HEK293 (cell line): Measurements from ENCODE around the gene ZCCHC2.

ENCODE experiments used
- CTCF ChIP-seq: fragments of 450-650 bp; formaldehyde crosslinking; IDR thresholded peaks from 2 replicates; pipeline ENCODE4 v1.5.1; 2016; ENCODE audit warnings: missing biosample characterization, missing genetic modification characterization
- PRDM10 ChIP-seq: fragments of 450-650 bp; formaldehyde crosslinking; IDR thresholded peaks from 2 replicates; pipeline ENCODE4 v1.5.1; 2016; ENCODE audit warnings: missing biosample characterization, missing genetic modification characterization
- REST ChIP-seq: fragments of 450-650 bp; formaldehyde crosslinking; IDR thresholded peaks from 2 replicates; pipeline ENCODE4 v1.5.1; 2016; ENCODE audit warnings: missing biosample characterization, missing genetic modification characterization
- TCF7L2 ChIP-seq: IDR thresholded peaks from 2 replicates; pipeline ENCODE4 v1.6.1; 2011; ENCODE audit warnings: low read depth, mild to moderate bottlenecking, inconsistent platforms, low read length, moderate library complexity, borderline replicate concordance
- ZBTB20 ChIP-seq: fragments of 450-650 bp; formaldehyde crosslinking; IDR thresholded peaks from 2 replicates; pipeline ENCODE4 v1.5.1; 2016; ENCODE audit warnings: missing biosample characterization, missing genetic modification characterization
- ZNF138 ChIP-seq: fragments of 450-650 bp; formaldehyde crosslinking; IDR thresholded peaks from 2 replicates; pipeline ENCODE4 v1.5.1; 2016; ENCODE audit warnings: missing biosample characterization, missing genetic modification characterization, borderline replicate concordance
- ZNF777 ChIP-seq: fragments of 450-650 bp; formaldehyde crosslinking; IDR thresholded peaks from 2 replicates; pipeline ENCODE4 v1.5.1; 2017; ENCODE audit warnings: missing biosample characterization, missing genetic modification characterization, borderline replicate concordance
- TF ChIP-seq, protein P1 (sequence below): fragments of 450-650 bp; formaldehyde crosslinking; IDR thresholded peaks from 2 replicates; pipeline ENCODE4 v1.5.1; 2016; ENCODE audit warnings: missing biosample characterization, missing genetic modification characterization
- TF ChIP-seq, protein P2 (sequence below): fragments of 450-650 bp; formaldehyde crosslinking; IDR thresholded peaks from 2 replicates; pipeline ENCODE4; 2016; ENCODE audit warnings: missing biosample characterization, missing genetic modification characterization
- TF ChIP-seq, protein P3 (sequence below): fragments of 450-650 bp; formaldehyde crosslinking; IDR thresholded peaks from 2 replicates; pipeline ENCODE4 v1.5.1; 2016; ENCODE audit warnings: missing biosample characterization, missing genetic modification characterization

DNA sequence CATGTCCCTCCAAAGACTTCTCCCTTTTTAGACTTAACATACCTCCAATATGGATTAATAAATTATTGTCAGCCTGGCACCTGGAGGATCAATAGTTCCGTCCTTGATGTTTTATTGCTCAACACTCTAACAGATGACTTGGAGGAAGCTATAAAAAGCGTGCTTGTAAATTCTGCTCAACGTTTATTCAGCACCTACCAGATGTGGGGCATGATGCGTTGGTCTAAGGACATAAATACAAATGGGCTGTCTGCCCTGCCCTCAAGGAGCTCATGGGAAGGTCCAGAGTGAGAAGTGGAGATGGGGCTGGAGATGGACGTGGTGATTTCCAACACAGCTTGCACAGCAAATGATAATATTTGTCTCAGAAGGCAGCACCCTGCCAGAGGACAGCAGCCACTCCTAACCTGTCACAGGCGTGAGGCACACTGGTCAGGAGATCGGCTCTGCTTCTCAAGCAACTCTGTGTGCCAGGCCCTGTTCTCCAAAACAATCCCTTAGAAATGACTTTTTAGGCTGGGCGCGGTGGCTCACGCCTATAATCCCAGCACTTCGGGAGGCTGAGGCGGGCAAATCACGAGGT, 25.5 kb upstream of the ZCCHC2 start:
- no peak for TF ChIP-seq CTCF (tag by site-specific recombination)
- TF ChIP-seq ZNF138 (tag by site-specific recombination), result no peak
- TF ChIP-seq, protein P1, sequence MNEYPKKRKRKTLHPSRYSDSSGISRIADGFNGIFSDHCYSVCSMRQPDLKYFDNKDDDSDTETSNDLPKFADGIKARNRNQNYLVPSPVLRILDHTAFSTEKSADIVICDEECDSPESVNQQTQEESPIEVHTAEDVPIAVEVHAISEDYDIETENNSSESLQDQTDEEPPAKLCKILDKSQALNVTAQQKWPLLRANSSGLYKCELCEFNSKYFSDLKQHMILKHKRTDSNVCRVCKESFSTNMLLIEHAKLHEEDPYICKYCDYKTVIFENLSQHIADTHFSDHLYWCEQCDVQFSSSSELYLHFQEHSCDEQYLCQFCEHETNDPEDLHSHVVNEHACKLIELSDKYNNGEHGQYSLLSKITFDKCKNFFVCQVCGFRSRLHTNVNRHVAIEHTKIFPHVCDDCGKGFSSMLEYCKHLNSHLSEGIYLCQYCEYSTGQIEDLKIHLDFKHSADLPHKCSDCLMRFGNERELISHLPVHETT (tag by site-specific recombination), result no peak
- no peak for TF ChIP-seq REST (tag by site-specific recombination)
- TF ChIP-seq, protein P2, sequence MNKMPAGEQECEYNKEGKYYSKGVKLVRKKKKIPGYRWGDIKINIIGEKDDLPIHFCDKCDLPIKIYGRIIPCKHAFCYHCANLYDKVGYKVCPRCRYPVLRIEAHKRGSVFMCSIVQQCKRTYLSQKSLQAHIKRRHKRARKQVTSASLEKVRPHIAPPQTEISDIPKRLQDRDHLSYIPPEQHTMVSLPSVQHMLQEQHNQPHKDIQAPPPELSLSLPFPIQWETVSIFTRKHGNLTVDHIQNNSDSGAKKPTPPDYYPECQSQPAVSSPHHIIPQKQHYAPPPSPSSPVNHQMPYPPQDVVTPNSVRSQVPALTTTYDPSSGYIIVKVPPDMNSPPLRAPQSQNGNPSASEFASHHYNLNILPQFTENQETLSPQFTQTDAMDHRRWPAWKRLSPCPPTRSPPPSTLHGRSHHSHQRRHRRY (tag by site-specific recombination), result no peak
- TF ChIP-seq, protein P3, sequence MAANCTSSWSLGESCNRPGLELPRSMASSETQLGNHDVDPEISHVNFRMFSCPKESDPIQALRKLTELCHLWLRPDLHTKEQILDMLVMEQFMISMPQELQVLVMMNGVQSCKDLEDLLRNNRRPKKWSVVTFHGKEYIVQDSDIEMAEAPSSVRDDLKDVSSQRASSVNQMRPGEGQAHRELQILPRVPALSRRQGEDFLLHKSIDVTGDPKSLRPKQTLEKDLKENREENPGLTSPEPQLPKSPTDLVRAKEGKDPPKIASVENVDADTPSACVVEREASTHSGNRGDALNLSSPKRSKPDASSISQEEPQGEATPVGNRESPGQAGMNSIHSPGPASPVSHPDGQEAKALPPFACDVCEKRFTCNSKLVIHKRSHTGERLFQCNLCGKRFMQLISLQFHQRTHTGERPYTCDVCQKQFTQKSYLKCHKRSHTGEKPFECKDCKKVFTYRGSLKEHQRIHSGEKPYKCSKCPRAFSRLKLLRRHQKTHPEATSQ, result no peak
- TF ChIP-seq TCF7L2, result no peak
- TF ChIP-seq ZNF777 (tag by site-specific recombination), result no peak
- no peak for TF ChIP-seq ZBTB20 (tag by site-specific recombination)
- TF ChIP-seq PRDM10 (tag by site-specific recombination), result no peak
